SK-N-SH (cell line): ENCODE results near the gene HSF4.

Experiments
- MEF2A ChIP-seq: IDR thresholded peaks from 2 replicates; pipeline ENCODE4 v1.4.0; 2012; ENCODE audit warnings: low read depth, borderline replicate concordance
- RAD21 ChIP-seq: IDR thresholded peaks from 2 replicates; pipeline ENCODE4 v1.6.1; 2012; ENCODE audit warnings: mild to moderate bottlenecking, low read length
- TAF1 ChIP-seq: IDR thresholded peaks from 2 replicates; pipeline ENCODE4 v1.6.1; 2012; ENCODE audit warnings: low read depth, mild to moderate bottlenecking, low read length, moderate library complexity, borderline replicate concordance
- TF ChIP-seq, protein P1 (sequence below): fragments of 200-600 bp; sonication (generic); IDR thresholded peaks from 2 replicates; pipeline ENCODE4 v1.6.1; 2017; ENCODE audit warnings: antibody characterized with exemption, mild to moderate bottlenecking, moderate library complexity
- TF ChIP-seq, protein P2 (sequence below): fragments of 150-350 bp; IDR thresholded peaks from 2 replicates; pipeline ENCODE4 v1.6.1; 2017; ENCODE audit warnings: antibody characterized with exemption, low read length, low read depth, borderline replicate concordance

DNA sequence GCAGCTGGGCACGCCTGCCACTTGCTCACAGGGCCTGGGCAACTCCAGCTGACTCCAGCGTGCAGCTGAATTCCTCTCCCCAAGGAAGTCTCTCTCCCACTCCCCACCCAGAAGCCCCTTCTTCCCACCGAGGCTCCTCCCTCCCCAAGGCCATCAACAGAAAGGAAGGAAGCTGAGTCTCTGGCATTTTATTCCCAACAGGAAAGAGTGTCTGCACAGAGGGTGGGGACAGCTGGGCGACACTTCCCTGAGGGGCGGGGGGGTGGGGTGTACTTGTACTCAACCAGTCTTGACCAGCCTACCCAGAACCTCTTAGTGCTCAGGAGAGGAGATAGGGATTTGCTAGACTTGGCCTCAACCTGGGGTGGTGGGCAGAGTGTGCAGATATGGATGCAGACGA lies 25.5 kb downstream of the HSF4 start, which contains the start of gene EXOC3L1:
- TF ChIP-seq, protein P1, sequence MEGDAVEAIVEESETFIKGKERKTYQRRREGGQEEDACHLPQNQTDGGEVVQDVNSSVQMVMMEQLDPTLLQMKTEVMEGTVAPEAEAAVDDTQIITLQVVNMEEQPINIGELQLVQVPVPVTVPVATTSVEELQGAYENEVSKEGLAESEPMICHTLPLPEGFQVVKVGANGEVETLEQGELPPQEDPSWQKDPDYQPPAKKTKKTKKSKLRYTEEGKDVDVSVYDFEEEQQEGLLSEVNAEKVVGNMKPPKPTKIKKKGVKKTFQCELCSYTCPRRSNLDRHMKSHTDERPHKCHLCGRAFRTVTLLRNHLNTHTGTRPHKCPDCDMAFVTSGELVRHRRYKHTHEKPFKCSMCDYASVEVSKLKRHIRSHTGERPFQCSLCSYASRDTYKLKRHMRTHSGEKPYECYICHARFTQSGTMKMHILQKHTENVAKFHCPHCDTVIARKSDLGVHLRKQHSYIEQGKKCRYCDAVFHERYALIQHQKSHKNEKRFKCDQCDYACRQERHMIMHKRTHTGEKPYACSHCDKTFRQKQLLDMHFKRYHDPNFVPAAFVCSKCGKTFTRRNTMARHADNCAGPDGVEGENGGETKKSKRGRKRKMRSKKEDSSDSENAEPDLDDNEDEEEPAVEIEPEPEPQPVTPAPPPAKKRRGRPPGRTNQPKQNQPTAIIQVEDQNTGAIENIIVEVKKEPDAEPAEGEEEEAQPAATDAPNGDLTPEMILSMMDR = no peak
- TF ChIP-seq, protein P2, sequence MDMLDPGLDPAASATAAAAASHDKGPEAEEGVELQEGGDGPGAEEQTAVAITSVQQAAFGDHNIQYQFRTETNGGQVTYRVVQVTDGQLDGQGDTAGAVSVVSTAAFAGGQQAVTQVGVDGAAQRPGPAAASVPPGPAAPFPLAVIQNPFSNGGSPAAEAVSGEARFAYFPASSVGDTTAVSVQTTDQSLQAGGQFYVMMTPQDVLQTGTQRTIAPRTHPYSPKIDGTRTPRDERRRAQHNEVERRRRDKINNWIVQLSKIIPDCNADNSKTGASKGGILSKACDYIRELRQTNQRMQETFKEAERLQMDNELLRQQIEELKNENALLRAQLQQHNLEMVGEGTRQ = no peak
- TF ChIP-seq RAD21 = no peak
- TF ChIP-seq TAF1 = no peak
- no peak for TF ChIP-seq MEF2A
